Activated T-cell treated with anti-CD3 and anti-CD28 coated beads for 48 hours (primary cell): ENCODE measurements around the gene CHMP4B.

Experiments
- DNase-seq: peaks from one replicate; pipeline ENCODE4 v3.0.0-alpha.2; 2020; ENCODE audit warnings: low read depth

CHMP4B gene

GRCh38 chr20:33840759-33841435 is 29.7 kb downstream of the CHMP4B start:
- DNase-seq = no peak

- DNase-seq = no peak
These were observed 30.3 kb downstream of the CHMP4B start for GRCh38 chr20:33841436-33841799.

GRCh38 chr20:33842346-33842745 is 31.2 kb downstream of the CHMP4B start:
- no peak for DNase-seq

- DNase-seq = no peak
These were observed 31.9 kb downstream of the CHMP4B start for GRCh38 chr20:33843050-33843449.

GRCh38 chr20:33843854-33844253 is 32.7 kb downstream of the CHMP4B start:
- no peak for DNase-seq

GRCh38 chr20:33846291-33846935 is 35.3 kb downstream of the CHMP4B start:
- DNase-seq = no peak

- DNase-seq = no peak
These were observed 35.9 kb downstream of the CHMP4B start for GRCh38 chr20:33847006-33847405.

- DNase-seq = no peak
These were observed 37.2 kb downstream of the CHMP4B start for GRCh38 chr20:33848391-33848790.

GRCh38 chr20:33850159-33850558 is 39.0 kb downstream of the CHMP4B start:
- DNase-seq = no peak

GRCh38 chr20:33851842-33852466 is 40.8 kb downstream of the CHMP4B start:
- no peak for DNase-seq

GRCh38 chr20:33852626-33853506 is 41.7 kb downstream of the CHMP4B start:
- DNase-seq = no peak

- no peak for DNase-seq
These were observed 42.3 kb downstream of the CHMP4B start for GRCh38 chr20:33853507-33853813.

GRCh38 chr20:33857722-33858563 is 46.8 kb downstream of the CHMP4B start:
- DNase-seq = no peak

GRCh38 chr20:33858666-33859065 is 47.5 kb downstream of the CHMP4B start:
- DNase-seq = no peak

GRCh38 chr20:33859157-33859695 is 48.1 kb downstream of the CHMP4B start:
- no peak for DNase-seq

- no peak for DNase-seq
These were observed 48.6 kb downstream of the CHMP4B start for GRCh38 chr20:33859751-33860150.

- no peak for DNase-seq
These were observed 50.3 kb downstream of the CHMP4B start for GRCh38 chr20:33861458-33861857.

- peak; percentile 41 for DNase-seq
These were observed 51.7 kb downstream of the CHMP4B start for GRCh38 chr20:33862709-33863403.

GRCh38 chr20:33863440-33864323 is 52.5 kb downstream of the CHMP4B start:
- no peak for DNase-seq
